ENCODE data around the gene BRCC3.

GRCh38 chrX:155056471-155056870 lies 14.8 kb upstream of the BRCC3 start:
- TF ChIP-seq CTCF (IDR thresholded peaks at IDR 0.05) (no peak), POLR2A (IDR thresholded peaks at IDR 0.05) (no peak)

Data from esophagus squamous epithelium (tissue), 4 donors.